Caco-2 (cell line): Measurements from ENCODE around the gene NEDD4. TPM values are rescaled to one million over a fixed set of nuclear protein-coding genes. Genes with fewer than 3 reads are reported as not detected.

ENCODE experiments used
- BruUV-seq: library from RNA; stranded (reverse); fragments of 400-500 nt; replicated peaks from 2 replicates; lab custom pipeline; 2021; lab: Mats Ljungman, UMichigan
- CTCF ChIA-PET: fragments of 300-600 bp; sonication (Branson Sonifier 250); formaldehyde crosslinking; loops from one replicate; lab custom pipeline; 2022; ENCODE audit warnings: antibody characterized with exemption; lab: Charles Lee
- POLR2A ChIA-PET: fragments of 300-600 bp; sonication (Branson Sonifier 250); formaldehyde crosslinking; loops from one replicate; lab custom pipeline; 2022; ENCODE audit warnings: antibody characterized with exemption; lab: Charles Lee
- DNase-seq, 2 experiments: peaks; one replicate each; pipeline versions ENCODE4 v3.0.0 to v3.0.0-alpha.2; 2020 to 2022
- H3K27me3 ChIP-seq: replicated peaks from 2 replicates; pipeline ENCODE4 v1.6.0; 2011; ENCODE audit warnings: low read length; ENCODE audit not compliant: control insufficient read depth, insufficient read depth
- H3K36me3 ChIP-seq: 2 replicates; pipeline ENCODE4 v1.5.1; 2011; ENCODE audit warnings: low read length; ENCODE audit not compliant: control insufficient read depth, insufficient read depth
- H3K4me1 ChIP-seq: fragments of 250-450 bp; sonication (Bioruptor Pico); 2 replicates; pipeline ENCODE4 v1.5.1; 2020; ENCODE audit warnings: mild to moderate bottlenecking
- H3K4me3 ChIP-seq: 2 replicates; pipeline ENCODE4 v1.5.1; 2011; ENCODE audit warnings: low read depth, mild to moderate bottlenecking, control low read depth, low read length
- H3K9me3 ChIP-seq: fragments of 250-450 bp; sonication (Bioruptor Pico); 2 replicates; pipeline ENCODE4 v1.5.1; 2020; ENCODE audit warnings: mild to moderate bottlenecking, moderate library complexity
- H3K27ac Mint-ChIP-seq: one replicate; pipeline ENCODE4 v1.8.0; 2022; ENCODE audit warnings: mixed read lengths; ENCODE audit not compliant: unreplicated experiment
- H3K27me3 Mint-ChIP-seq: one replicate; pipeline ENCODE4 v1.8.0; 2022; ENCODE audit warnings: mixed read lengths; ENCODE audit not compliant: insufficient read depth, unreplicated experiment
- H3K36me3 Mint-ChIP-seq: one replicate; pipeline ENCODE4 v1.8.0; 2022; ENCODE audit warnings: mild to moderate bottlenecking, mixed read lengths; ENCODE audit not compliant: insufficient read depth, unreplicated experiment
- H3K4me1 Mint-ChIP-seq: one replicate; pipeline ENCODE4 v1.8.0; 2022; ENCODE audit warnings: low read depth, mixed read lengths; ENCODE audit not compliant: unreplicated experiment
- H3K4me3 Mint-ChIP-seq: one replicate; pipeline ENCODE4 v1.8.0; 2022; ENCODE audit warnings: mild to moderate bottlenecking, moderate library complexity, mixed read lengths; ENCODE audit not compliant: unreplicated experiment
- H3K9me3 Mint-ChIP-seq: one replicate; pipeline ENCODE4 v1.8.0; 2022; ENCODE audit warnings: mixed read lengths; ENCODE audit not compliant: unreplicated experiment
- intact Hi-C: fragments of 100-400 bp; cut with micrococcal nuclease; formaldehyde crosslinking; loops from one replicate; pipeline ENCODE4 v1.10.0; 2022; ENCODE audit not compliant: unreplicated experiment
- total RNA-seq: library from RNA; stranded (reverse); gene quantifications from 2 replicates; pipeline ENCODE4 v1.2.3, GENCODE V29; 2022
- TF ChIP-seq, protein P1 (sequence below), 2 experiments: fragments of 200-600 bp in 1 of 2; IDR thresholded peaks; 1 replicate in 1 of 2; 2 replicates in 1 of 2; pipeline versions ENCODE4 v1.5.1 to v1.8.0; 2011 to 2022; ENCODE audit warnings: antibody characterized with exemption in 1 of 2, control low read depth in 1 of 2, inconsistent platforms in 1 of 2, low read depth in 1 of 2, low read length in 1 of 2, mild to moderate bottlenecking in 1 of 2, moderate library complexity in 1 of 2; ENCODE audit not compliant: insufficient read depth in 1 of 2, severe bottlenecking in 1 of 2, unreplicated experiment in 1 of 2

The NEDD4 gene
- total RNA-seq, 1 experiment from 2014 or later = 33.9 TPM

GRCh38 chr15:55980511-55980910 lies 12.9 kb downstream of the NEDD4 start:
- CTCF ChIA-PET = no interaction called here
- DNase-seq = no peak
- no TSS peak for BruUV-seq
- Histone ChIP-seq H3K9me3 (no peaks in the 10 kb centered on the region), H3K27me3 (no peaks in the 10 kb centered on the region), H3K4me3 (no peak overlapping the region), H3K4me1 (no peaks in the 10 kb centered on the region), H3K36me3 (no peaks in the 10 kb centered on the region)
- Mint-ChIP-seq H3K4me3 (no peak overlapping the region), H3K27me3 (no peaks in the 10 kb centered on the region), H3K9me3 (peaks cover 3% of the 10 kb centered on the region), H3K4me1 (no peaks in the 10 kb centered on the region), H3K27ac (no peak overlapping the region), H3K36me3 (peaks cover 7% of the 10 kb centered on the region)
- TF ChIP-seq, protein P1, sequence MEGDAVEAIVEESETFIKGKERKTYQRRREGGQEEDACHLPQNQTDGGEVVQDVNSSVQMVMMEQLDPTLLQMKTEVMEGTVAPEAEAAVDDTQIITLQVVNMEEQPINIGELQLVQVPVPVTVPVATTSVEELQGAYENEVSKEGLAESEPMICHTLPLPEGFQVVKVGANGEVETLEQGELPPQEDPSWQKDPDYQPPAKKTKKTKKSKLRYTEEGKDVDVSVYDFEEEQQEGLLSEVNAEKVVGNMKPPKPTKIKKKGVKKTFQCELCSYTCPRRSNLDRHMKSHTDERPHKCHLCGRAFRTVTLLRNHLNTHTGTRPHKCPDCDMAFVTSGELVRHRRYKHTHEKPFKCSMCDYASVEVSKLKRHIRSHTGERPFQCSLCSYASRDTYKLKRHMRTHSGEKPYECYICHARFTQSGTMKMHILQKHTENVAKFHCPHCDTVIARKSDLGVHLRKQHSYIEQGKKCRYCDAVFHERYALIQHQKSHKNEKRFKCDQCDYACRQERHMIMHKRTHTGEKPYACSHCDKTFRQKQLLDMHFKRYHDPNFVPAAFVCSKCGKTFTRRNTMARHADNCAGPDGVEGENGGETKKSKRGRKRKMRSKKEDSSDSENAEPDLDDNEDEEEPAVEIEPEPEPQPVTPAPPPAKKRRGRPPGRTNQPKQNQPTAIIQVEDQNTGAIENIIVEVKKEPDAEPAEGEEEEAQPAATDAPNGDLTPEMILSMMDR (IDR thresholded peaks at IDR 0.05; ENCODE audit: insufficient read depth in 1 of 2, low read depth in 1 of 2, low read length in 1 of 2, severe bottlenecking in 1 of 2, unreplicated experiment in 1 of 2) = no peak
- intact Hi-C loops = no loop called here
- POLR2A ChIA-PET = no interaction called here

DNA sequence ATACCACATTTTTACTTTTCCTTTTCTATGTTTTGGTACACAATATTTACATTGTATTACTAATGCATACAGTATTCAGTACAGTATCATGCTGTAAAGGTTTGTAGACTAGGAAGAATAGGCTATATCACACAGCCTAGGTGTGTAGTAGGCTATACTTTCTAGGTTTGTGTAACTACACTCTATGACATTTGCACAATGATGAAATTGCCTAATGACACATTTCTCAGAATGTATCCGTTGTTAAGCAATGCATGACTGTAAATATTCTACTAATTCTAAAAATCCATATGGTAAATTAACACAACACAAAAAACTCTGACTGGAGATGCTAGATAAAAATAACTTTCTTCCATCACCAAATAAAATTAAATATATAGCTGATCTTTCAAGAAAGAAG lies 16.2 kb downstream of the NEDD4 start:
- H3K9me3 ChIP-seq = no peaks in the 10 kb centered on the region
- no peak overlapping the region for H3K4me3 Mint-ChIP-seq
- no peaks in the 10 kb centered on the region for H3K27me3 ChIP-seq
- no peak overlapping the region for H3K4me3 ChIP-seq
- no TSS peak for BruUV-seq
- no peaks in the 10 kb centered on the region for H3K36me3 ChIP-seq
- ChIA-PET CTCF (no interaction called here), POLR2A (no interaction called here)
- DNase-seq = no peak
- H3K36me3 Mint-ChIP-seq = peaks cover 2% of the 10 kb centered on the region
- intact Hi-C loops = no loop called here
- no peaks in the 10 kb centered on the region for H3K4me1 ChIP-seq
- no peaks in the 10 kb centered on the region for H3K4me1 Mint-ChIP-seq
- H3K27me3 Mint-ChIP-seq = no peaks in the 10 kb centered on the region
- no peak overlapping the region for H3K27ac Mint-ChIP-seq
- TF ChIP-seq, protein P1 (IDR thresholded peaks at IDR 0.05; ENCODE audit: insufficient read depth in 1 of 2, low read depth in 1 of 2, low read length in 1 of 2, severe bottlenecking in 1 of 2, unreplicated experiment in 1 of 2) = no peak
- H3K9me3 Mint-ChIP-seq = peaks cover 9% of the 10 kb centered on the region

DNA sequence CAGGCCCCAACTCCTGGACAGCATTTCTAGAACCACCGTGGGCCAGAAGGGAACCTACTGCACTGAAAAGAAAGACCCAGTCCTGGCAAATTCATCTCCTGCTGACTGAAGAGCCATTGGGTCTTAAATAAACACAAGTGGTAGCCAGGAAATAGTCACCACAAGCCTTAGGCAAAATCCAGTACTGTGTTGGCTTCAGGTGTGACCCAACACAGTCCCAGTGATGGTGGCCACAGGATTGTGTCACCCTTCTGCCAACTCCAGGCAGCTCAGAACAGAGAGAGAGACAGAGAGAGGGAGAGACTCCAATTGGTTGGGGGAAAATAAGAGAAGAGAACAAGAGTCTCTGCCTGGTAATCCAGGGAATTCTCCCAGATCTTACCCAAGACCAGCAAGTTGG lies 23.1 kb downstream of the NEDD4 start:
- H3K36me3 ChIP-seq = no peaks in the 10 kb centered on the region
- no peaks in the 10 kb centered on the region for H3K4me1 ChIP-seq
- ChIA-PET POLR2A (no interaction called here), CTCF (no interaction called here)
- intact Hi-C loops = no loop called here
- no TSS peak for BruUV-seq
- H3K4me3 ChIP-seq = no peak overlapping the region
- Mint-ChIP-seq H3K27me3 (no peaks in the 10 kb centered on the region), H3K4me3 (no peak overlapping the region), H3K4me1 (no peaks in the 10 kb centered on the region), H3K36me3 (peaks cover 2% of the 10 kb centered on the region), H3K9me3 (peaks cover 4% of the 10 kb centered on the region), H3K27ac (no peak overlapping the region)
- H3K27me3 ChIP-seq = no peaks in the 10 kb centered on the region
- no peaks in the 10 kb centered on the region for H3K9me3 ChIP-seq
- TF ChIP-seq, protein P1 (IDR thresholded peaks at IDR 0.05; ENCODE audit: insufficient read depth in 1 of 2, low read depth in 1 of 2, low read length in 1 of 2, severe bottlenecking in 1 of 2, unreplicated experiment in 1 of 2) = no peak
- DNase-seq = no peak
